Gastroesophageal sphincter (tissue), 4 donors: Measurements from ENCODE around the gene TUBGCP6. TPM values are rescaled to one million over a fixed set of nuclear protein-coding genes. Genes with fewer than 3 reads are reported as not detected.

ENCODE experiments used
- ATAC-seq: fragments of 150-250 bp; one replicate; pipeline ENCODE4 v1.9.1; 2016; ENCODE audit warnings: mild to moderate bottlenecking, moderate library complexity
- H3K27ac ChIP-seq, 4 donors: fragments of 200-600 bp; sonication (generic) in 3 of 4; 1 replicate in 3 of 4; 2 replicates in 1 of 4; pipeline ENCODE4 v1.5.1; 2016 to 2019
- H3K27me3 ChIP-seq: fragments of 200-600 bp; sonication (generic); one replicate; pipeline ENCODE4 v1.5.1; 2019
- H3K36me3 ChIP-seq, 2 donors: fragments of 200-600 bp; sonication (generic); one replicate each; pipeline ENCODE4 v1.5.1; 2019; ENCODE audit warnings: control low read depth in 1 of 2
- H3K4me1 ChIP-seq, 3 donors: fragments of 200-600 bp; sonication (generic); 1 replicate in 2 of 3; 2 replicates in 1 of 3; pipeline ENCODE4 v1.5.1; 2016 to 2019; ENCODE audit warnings: control low read depth in 2 of 3
- H3K4me3 ChIP-seq, 2 donors: fragments of 200-600 bp; sonication (generic); one replicate each; pipeline ENCODE4 v1.5.1; 2019; ENCODE audit warnings: mild to moderate bottlenecking in 1 of 2, moderate library complexity in 1 of 2
- H3K9me3 ChIP-seq, 3 donors: fragments of 200-600 bp; sonication (generic); one replicate each; pipeline ENCODE4 v1.5.1; 2017 to 2019; ENCODE audit warnings: control low read depth in 2 of 3
- EP300 ChIP-seq: sonication (generic); formaldehyde crosslinking; IDR thresholded peaks from one replicate; pipeline ENCODE4 v1.6.1; 2017; ENCODE audit warnings: antibody characterized with exemption, mild to moderate bottlenecking
- POLR2A ChIP-seq, 2 donors: fragments of 450-650 bp; IDR thresholded peaks; one replicate each; pipeline ENCODE4 v1.6.1; 2017; ENCODE audit warnings: antibody characterized with exemption in 2 of 2, mild to moderate bottlenecking in 2 of 2, moderate library complexity in 1 of 2
- POLR2AphosphoS5 ChIP-seq: sonication (generic); formaldehyde crosslinking; IDR thresholded peaks from one replicate; pipeline ENCODE4 v1.6.1; 2017; ENCODE audit warnings: antibody characterized with exemption
- WGBS, 2 donors: methylation state at CpG; one replicate each; pipeline ENCODE4 v1.1.5; 2018; ENCODE audit warnings: low coverage in 1 of 2; 5-methylcytosine and 5-hydroxymethylcytosine counted together
- total RNA-seq, 4 donors: library from RNA; depleted of rRNA; stranded (reverse); fragments of >200 nt; gene quantifications; one replicate each; pipeline ENCODE4 v1.1.0, GENCODE V29; 2016
- TF ChIP-seq, protein P1 (sequence below), 4 experiments: fragments of 200-600 bp in 2 of 4; fragments of 450-650 bp in 2 of 4; sonication (generic) in 1 of 4; IDR thresholded peaks; one replicate each; pipeline ENCODE4 v1.5.1; 2017 to 2019; ENCODE audit warnings: antibody characterized with exemption in 4 of 4, mild to moderate bottlenecking in 2 of 4, moderate library complexity in 2 of 4

Gene TUBGCP6
- total RNA-seq, 4 donors from 2014 or later = 26.1 to 48.3 (median 37.4) TPM

GRCh38 chr22:50267591-50268390 is 23.0 kb upstream of the TUBGCP6 start:
- no peaks in the 10 kb centered on the region for H3K9me3 ChIP-seq
- ATAC-seq = peak; percentile 49
- peak overlapping the region; percentile 20 to 46 for H3K4me3 ChIP-seq
- peak overlapping the region in 3 of 4 donors; percentile 65 to 82 (median 79) for H3K27ac ChIP-seq
- H3K27me3 ChIP-seq = peaks cover 8% of the 10 kb centered on the region
- no peaks in the 10 kb centered on the region for H3K36me3 ChIP-seq
- TF ChIP-seq, protein P1, sequence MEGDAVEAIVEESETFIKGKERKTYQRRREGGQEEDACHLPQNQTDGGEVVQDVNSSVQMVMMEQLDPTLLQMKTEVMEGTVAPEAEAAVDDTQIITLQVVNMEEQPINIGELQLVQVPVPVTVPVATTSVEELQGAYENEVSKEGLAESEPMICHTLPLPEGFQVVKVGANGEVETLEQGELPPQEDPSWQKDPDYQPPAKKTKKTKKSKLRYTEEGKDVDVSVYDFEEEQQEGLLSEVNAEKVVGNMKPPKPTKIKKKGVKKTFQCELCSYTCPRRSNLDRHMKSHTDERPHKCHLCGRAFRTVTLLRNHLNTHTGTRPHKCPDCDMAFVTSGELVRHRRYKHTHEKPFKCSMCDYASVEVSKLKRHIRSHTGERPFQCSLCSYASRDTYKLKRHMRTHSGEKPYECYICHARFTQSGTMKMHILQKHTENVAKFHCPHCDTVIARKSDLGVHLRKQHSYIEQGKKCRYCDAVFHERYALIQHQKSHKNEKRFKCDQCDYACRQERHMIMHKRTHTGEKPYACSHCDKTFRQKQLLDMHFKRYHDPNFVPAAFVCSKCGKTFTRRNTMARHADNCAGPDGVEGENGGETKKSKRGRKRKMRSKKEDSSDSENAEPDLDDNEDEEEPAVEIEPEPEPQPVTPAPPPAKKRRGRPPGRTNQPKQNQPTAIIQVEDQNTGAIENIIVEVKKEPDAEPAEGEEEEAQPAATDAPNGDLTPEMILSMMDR (IDR thresholded peaks at IDR 0.05) = peak in 3 of 4 experiments; percentile 17 to 55 (median 48)
- TF ChIP-seq POLR2A (IDR thresholded peaks at IDR 0.05) (no peak), POLR2AphosphoS5 (peak; percentile 9)
- peaks cover 2 to 67% (median 44%) of the 10 kb centered on the region in 3 donors for H3K4me1 ChIP-seq
- WGBS, 2 donors = 17% methylated on average over 1 of the region's 75 CpGs; no CpG with 5 or more reads in 1 of the 2 donors

DNA sequence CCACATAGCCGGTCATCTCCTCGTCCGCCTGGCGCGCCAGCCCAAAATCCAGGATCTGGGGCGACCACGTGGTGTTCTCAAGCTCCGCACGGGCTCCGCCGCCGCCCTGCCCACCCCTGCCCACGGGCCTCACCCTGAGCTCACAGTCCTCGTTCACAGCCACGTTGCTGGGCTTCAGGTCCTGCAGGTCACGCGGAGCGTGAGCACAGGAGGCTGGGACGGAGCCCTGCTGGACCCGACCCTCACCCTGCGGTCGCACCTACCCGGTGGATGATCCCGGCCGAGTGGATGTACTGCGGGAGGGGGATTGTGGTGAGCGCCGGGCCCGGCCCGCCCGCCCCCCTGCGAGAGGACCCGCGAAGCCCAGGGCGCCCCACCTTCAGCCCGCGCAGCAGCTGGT is 22.2 kb upstream of the TUBGCP6 start:
- 90% methylated on average over 9 of the region's 37 CpGs; no CpG with 5 or more reads in 1 of the 2 donors for WGBS, 2 donors
- Histone ChIP-seq H3K4me1 (peaks cover 2 to 68% (median 41%) of the 10 kb centered on the region in 3 donors), H3K36me3 (no peaks in the 10 kb centered on the region), H3K27ac (peak overlapping the region in 2 of 4 donors; percentile 56 to 79), H3K27me3 (peaks cover 16% of the 10 kb centered on the region), H3K4me3 (peak overlapping the region in 1 of 2 donors; percentile 46), H3K9me3 (no peaks in the 10 kb centered on the region)
- ATAC-seq = no peak
- TF ChIP-seq, protein P1 (IDR thresholded peaks at IDR 0.05) = no peak
- TF ChIP-seq POLR2A (IDR thresholded peaks at IDR 0.05) = no peak
- TF ChIP-seq POLR2AphosphoS5 = no peak
- no peak for TF ChIP-seq EP300

DNA sequence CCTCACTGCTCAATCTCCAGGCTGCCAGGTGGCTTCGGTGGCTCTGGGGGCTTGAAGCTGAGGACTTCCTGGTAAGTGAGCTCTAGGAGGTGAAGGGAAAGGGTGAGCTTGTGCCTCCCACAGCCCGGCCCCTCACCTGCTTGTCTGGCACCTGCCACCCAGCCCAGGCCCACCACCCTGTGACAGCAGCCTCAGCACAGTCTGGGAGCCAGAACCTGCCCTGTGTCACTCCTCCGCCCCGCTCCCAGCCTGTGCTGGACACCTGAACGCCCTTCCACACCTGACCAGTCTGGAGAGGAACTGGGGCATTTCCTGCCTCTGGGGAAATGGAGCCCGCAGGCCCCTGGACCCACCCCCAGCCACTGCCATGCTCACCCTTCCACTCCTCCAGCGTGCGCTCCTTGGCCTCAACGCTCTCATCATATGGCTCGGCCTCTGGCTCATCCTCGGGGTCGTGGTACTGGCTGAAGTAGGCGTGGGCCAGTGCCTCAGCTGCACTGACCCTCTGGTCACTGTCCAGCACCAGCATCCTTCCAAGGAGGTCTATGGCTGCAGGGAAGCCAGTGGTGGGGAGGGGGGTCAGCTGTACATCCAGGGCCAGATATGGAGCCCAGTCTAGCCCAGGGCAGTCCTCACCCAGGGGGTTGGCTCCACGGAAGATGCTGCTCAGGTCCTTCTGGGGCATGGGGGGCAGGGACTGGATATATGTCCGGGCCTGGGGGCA is 20.3 kb upstream of the TUBGCP6 start:
- Histone ChIP-seq H3K9me3 (no peaks in the 10 kb centered on the region), H3K4me1 (peaks cover 0 to 69% (median 28%) of the 10 kb centered on the region in 3 donors), H3K4me3 (no peak overlapping the region), H3K27ac (no peak overlapping the region), H3K36me3 (no peaks in the 10 kb centered on the region), H3K27me3 (peaks cover 31% of the 10 kb centered on the region)
- 77 to 80% methylated on average over 5 to 11 of the region's 15 CpGs for WGBS, 2 donors
- TF ChIP-seq POLR2AphosphoS5 = no peak
- no peak for TF ChIP-seq EP300
- TF ChIP-seq POLR2A (IDR thresholded peaks at IDR 0.05) = no peak
- TF ChIP-seq, protein P1 (IDR thresholded peaks at IDR 0.05) = no peak
- no peak for ATAC-seq

- Histone ChIP-seq H3K9me3 (no peaks in the 10 kb centered on the region), H3K4me3 (no peak overlapping the region), H3K36me3 (no peaks in the 10 kb centered on the region), H3K27ac (no peak overlapping the region), H3K27me3 (peaks cover 40% of the 10 kb centered on the region), H3K4me1 (peaks cover 0 to 69% (median 20%) of the 10 kb centered on the region in 3 donors)
- no peak for ATAC-seq
- TF ChIP-seq POLR2A (IDR thresholded peaks at IDR 0.05) (no peak), EP300 (no peak), POLR2AphosphoS5 (no peak)
- TF ChIP-seq, protein P1 (IDR thresholded peaks at IDR 0.05) = no peak
- no CpG with 5 or more reads among the region's 15 CpGs for WGBS, 2 donors
Observed at GRCh38 chr22:50264104-50264745, 19.4 kb upstream of the TUBGCP6 start.
